Endometrium (tissue), 2 donors: ENCODE results near the gene GNS.

Experiments used
- FAIRE-seq: peaks from 2 replicates; lab custom pipeline; 2012; peaks lifted over from hg19 to GRCh38; lab: Jason Lieb, UNC
- donor health status: control.
- donor health status: control.

GNS gene

DNA sequence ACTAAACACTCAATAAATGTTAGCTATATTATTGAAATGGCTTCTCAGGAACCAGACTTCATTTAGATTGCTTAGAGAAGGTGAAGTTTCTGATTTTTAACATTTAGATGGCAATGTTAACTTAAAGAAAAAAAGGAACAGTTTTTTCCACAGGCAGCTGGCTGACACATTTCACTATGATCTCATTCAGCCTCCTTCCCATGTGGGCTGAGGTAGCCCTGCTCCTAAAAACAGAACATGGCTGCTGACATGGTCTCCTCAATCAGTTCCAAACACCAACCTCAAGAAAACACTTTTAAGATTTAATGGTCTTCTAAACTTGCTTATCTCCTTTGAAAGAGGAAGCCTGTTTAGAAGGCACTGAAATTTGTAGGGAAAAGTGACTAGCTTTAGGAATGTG, 23.8 kb downstream of the GNS start:
- FAIRE-seq, result no peak

DNA sequence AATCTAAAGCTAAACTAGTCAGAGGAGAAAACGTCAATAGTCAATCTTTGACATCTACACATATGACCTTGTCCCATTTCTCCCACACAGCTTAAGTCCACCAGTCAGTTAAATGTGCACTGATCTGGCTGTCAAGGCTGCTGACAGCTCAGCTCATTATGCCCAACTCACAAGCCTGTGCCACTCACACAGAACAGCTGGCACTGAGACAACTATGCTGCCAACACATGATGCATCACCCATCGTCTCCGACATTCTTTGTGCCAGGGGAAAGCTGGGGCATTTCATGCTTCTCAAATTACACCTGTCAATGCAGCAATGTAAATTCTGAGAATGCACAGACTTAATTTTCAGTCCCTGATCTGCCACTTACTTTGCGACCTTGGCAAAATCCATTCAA, 25.3 kb downstream of the GNS start:
- FAIRE-seq, result no peak

DNA sequence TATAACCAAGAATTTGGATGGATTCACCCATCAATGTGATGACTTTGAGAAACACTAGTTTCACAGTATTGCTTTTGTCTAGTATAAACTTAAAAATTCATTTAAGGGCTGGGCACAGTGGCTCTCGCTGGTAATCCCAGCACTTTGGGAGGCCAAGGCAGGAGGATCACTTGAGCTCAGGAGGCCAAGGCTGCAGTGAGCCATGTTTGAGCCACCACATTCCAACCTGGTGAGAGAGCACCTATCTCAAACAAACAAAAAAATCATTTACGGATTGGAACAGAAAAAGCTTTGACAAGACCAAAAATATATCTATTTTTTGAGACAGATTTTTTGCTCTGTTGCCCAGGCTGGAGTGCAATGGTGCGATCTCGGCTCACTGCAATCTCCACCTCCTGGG, 27.5 kb downstream of the GNS start:
- no peak for FAIRE-seq

GRCh38 chr12:64730588-64730969, 28.6 kb downstream of the GNS start:
- FAIRE-seq, result no peak

GRCh38 chr12:64729909-64730587, 29.2 kb downstream of the GNS start:
- FAIRE-seq, result no peak

- no peak for FAIRE-seq
These were observed 34.9 kb downstream of the GNS start for GRCh38 chr12:64724201-64724745.

DNA sequence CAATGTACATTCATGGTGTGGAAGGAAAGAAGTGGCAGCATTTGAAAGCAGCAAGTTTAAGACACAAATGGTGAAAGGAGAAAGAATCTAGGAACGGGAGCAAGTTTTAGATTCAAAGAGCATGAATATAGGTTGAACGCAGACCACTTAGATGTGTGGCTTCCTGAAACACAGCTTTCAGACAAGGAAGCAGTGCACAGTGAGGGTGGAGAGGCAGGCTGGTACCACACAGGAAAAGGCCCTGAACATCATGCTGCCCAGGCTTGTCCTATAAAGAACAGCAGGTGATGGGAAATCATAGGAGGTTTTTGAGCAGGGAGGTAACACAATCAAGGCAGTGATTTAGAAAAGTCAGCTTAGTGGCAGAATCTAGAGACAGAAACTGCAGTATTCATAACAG, 35.6 kb downstream of the GNS start:
- FAIRE-seq, result no peak

DNA sequence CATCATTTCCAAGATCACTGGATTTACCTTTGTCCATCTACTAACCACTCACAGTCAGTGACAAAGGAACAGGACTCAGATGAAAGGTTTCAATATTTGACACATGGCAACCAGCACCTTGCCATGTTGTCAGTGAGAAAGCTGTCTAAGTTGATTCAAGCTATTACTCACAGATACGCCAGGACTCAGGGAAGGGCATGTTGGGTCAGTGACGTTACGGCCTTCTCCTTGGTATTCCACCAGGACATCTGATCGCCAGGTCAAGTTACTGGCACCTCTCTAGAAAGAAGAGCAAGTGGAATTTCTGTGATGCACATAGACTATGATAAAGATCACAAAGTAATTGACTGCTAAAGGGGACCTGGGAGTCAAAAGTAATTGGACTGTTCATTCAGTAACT, 36.4 kb downstream of the GNS start:
- FAIRE-seq, result no peak

GRCh38 chr12:64720884-64721283, 38.3 kb downstream of the GNS start:
- no peak for FAIRE-seq

DNA sequence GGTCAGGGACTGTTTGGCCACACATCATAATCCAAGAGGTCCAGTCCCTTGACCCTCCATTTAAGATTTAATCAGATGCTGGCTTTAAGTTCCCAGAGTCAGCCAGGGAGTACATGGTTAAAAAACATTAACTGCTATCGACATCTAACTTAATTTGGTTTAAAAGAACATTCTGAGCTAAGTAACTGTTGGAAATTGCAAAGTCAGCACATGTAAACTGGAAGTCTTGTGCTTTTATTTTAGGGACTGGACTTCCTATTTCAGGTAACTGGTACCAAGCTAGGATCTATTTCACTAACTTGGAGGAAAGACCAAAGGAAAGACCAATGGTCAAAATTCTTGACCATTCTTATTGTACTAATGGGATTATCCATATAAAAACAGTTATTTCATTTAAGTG, 40.6 kb downstream of the GNS start:
- no peak for FAIRE-seq

DNA sequence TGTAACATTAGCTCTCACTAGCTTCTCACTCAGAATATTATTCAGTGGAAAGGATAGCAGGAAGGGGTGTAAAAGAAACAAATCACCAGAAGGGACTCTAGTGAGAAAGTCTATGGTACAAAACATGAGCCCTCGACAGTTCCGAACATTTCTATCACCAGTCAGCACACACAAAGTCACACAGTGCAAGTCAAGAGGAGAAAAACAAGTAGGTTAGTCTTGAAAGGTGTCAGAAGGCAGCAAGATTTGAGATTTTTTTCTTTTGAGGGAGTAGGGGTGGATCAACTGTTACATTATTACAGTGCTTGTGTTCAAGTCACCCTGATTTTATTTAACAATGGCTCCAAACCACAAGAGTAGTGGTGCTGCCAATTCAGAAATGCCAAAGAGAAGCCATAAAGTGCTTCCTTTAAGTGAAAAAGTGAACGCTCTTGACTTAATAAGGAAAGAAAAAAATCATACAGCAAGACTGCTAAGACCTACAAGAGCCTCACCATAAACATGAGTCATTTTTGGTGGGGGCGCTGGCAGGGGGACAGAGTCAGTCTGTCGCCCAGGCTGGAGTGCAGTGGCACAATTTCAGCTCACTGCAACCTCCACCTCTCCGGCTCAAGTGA, 42.3 kb downstream of the GNS start:
- FAIRE-seq, result no peak

DNA sequence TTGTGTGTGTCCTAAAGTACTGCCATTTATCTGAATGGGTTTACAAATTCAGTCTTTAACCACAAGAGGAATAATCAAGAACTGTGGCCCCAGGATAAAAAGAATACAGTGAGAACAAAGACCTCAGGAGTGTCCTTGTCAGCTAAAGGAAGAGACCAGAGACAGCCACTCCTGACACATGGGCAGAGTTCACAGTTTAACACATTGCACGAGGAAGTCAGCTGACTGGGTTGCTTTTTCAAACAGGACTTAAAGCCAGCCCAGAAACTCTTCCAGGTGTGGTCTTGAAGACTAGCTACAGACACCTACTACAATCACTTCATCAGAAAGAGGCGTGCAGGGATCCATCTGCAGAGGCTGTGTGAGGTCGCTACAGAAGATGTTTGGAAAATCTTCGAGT, 42.8 kb downstream of the GNS start:
- FAIRE-seq, result no peak

- no peak for FAIRE-seq
These were observed 44.6 kb downstream of the GNS start for GRCh38 chr12:64714551-64714968.

- FAIRE-seq, result no peak
These were observed 45.8 kb downstream of the GNS start for GRCh38 chr12:64713376-64713775.

DNA sequence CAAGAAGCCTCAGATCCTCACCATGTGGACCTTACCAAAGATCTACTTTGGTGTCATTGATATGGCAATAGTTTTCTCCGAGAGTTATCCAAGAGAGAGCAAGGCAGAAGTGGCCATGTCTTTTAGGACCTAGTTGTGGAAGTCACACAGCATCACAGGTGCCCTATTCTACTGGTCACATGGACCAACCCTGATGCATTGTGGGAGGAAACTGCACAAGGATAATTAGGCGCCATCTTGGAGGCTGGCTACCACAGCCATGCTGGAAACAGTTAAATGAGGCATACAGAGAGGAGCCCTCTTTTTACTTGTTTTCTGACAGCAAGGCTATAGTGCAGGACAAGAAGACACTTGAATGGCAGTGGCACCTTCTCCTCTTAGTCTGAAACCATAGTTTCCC, 49.8 kb downstream of the GNS start:
- FAIRE-seq, result no peak

- FAIRE-seq, result no peak
These were observed 51.3 kb downstream of the GNS start for GRCh38 chr12:64707926-64708325.

DNA sequence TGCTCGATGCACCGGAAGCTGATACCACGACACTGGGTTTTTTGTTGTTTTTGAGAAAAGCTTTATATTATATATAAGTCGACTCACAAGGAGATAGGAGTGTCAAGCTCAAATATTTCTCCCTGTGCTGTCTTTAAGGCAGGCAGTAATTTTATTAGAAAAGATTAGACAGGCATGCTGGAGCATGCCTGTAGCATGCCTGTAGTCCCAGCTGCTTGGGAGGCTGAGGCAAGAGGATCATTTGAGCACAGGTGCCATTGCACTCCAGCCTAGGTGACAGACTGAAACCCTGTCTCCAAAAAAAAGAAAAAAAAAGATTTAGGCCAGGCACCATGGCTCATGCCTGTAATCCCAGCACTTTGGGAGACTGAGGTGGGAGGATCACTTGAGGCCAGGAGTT, 51.8 kb downstream of the GNS start:
- FAIRE-seq, result no peak

- FAIRE-seq, result no peak
These were observed 52.3 kb downstream of the GNS start for GRCh38 chr12:64706857-64707256.

GRCh38 chr12:64706306-64706705, 52.9 kb downstream of the GNS start:
- no peak for FAIRE-seq

- FAIRE-seq, result peak; percentile 59
These were observed 57.9 kb downstream of the GNS start for GRCh38 chr12:64701283-64701682.

GRCh38 chr12:64700532-64700931, 58.7 kb downstream of the GNS start:
- FAIRE-seq, result no peak

GRCh38 chr12:64699504-64700115, 59.6 kb downstream of the GNS start:
- no peak for FAIRE-seq

DNA sequence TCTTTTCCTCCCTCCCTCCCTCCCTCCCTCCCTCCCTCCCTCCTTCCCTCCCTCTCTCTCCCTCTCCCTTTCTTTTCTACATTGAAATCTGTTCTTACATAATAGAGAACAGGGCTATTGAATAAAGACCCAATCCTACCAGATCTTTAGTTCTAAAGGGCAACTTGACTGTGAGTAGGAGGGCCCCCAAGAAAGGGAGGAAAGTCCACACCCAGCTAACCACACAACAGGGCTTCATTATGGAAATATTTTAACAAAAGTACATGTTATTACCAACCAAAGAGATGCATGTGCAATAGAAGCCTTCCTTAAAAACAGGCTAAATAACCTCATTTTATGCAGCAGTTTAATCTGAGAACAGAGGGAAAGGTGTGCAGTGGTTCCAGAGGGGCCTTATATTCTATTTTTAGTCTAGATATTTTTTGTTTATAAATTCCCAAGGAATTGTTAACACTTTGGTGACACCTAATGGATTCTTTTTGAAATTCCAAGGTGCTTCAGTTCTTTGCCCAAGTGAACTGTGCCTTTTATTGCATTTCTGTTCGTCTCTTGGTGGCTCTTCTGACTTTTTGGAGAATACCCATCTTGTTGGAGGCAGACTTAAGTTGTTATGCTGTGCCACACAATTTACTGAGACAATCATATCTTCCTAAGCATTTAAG, 63.0 kb downstream of the GNS start:
- FAIRE-seq, result peak; percentile 61
